OCI-LY1 (cell line): ENCODE data around the gene KCNK1.

Experiments
- H2AFZ ChIP-seq: fragments of 200-600 bp; sonication (generic), shearing (Covaris generic); 2 replicates; pipeline ENCODE4 v1.6.0; 2014; ENCODE audit warnings: antibody characterized with exemption, mild to moderate bottlenecking, low read length
- H3F3A ChIP-seq: fragments of 200-600 bp; sonication (generic), shearing (Covaris generic); 2 replicates; pipeline ENCODE4 v1.6.0; 2014; ENCODE audit warnings: mild to moderate bottlenecking, antibody characterized with exemption, low read length, moderate library complexity; ENCODE audit not compliant: insufficient read depth
- H3K27ac ChIP-seq: fragments of 200-600 bp; sonication (generic); 2 replicates; pipeline ENCODE4 v1.5.1; 2014; ENCODE audit warnings: low read length, mixed run types, mild to moderate bottlenecking, low read depth; ENCODE audit not compliant: poor library complexity, severe bottlenecking
- H3K27me3 ChIP-seq: fragments of 200-600 bp; sonication (generic); 2 replicates; pipeline ENCODE4 v1.6.0; 2014; ENCODE audit warnings: antibody characterized with exemption, mild to moderate bottlenecking, low read length, moderate library complexity; ENCODE audit not compliant: insufficient read depth
- H3K36me3 ChIP-seq: fragments of 200-600 bp; sonication (generic); 2 replicates; pipeline ENCODE4 v1.6.1; 2014; ENCODE audit warnings: mild to moderate bottlenecking, antibody characterized with exemption, low read length, moderate library complexity, mixed read lengths; ENCODE audit not compliant: insufficient read depth
- H3K4me1 ChIP-seq: fragments of 200-600 bp; sonication (generic); 2 replicates; pipeline ENCODE4 v1.5.1; 2014; ENCODE audit warnings: mild to moderate bottlenecking, low read length, moderate library complexity; ENCODE audit not compliant: insufficient read depth, severe bottlenecking
- H3K4me2 ChIP-seq: fragments of 200-600 bp; sonication (generic), shearing (Covaris generic); 2 replicates; pipeline ENCODE4 v1.6.1; 2014; ENCODE audit warnings: low read length
- H3K4me3 ChIP-seq: fragments of 200-600 bp; sonication (generic); 2 replicates; pipeline ENCODE4 v1.5.1; 2014; ENCODE audit warnings: low read length, low read depth, mild to moderate bottlenecking, mixed read lengths; ENCODE audit not compliant: poor library complexity, severe bottlenecking
- H3K79me2 ChIP-seq: fragments of 200-600 bp; shearing (Covaris generic); 2 replicates; pipeline ENCODE4 v1.6.1; 2016; ENCODE audit warnings: mixed run types, low read length, mixed read lengths; ENCODE audit not compliant: insufficient read depth
- H3K9ac ChIP-seq: fragments of 200-600 bp; sonication (generic), shearing (Covaris generic); 2 replicates; pipeline ENCODE4 v1.6.1; 2014; ENCODE audit warnings: mild to moderate bottlenecking, low read length, mixed read lengths
- H3K9me2 ChIP-seq: fragments of 200-600 bp; sonication (generic), shearing (Covaris generic); 2 replicates; pipeline ENCODE4 v1.6.1; 2014; ENCODE audit warnings: low read depth, mild to moderate bottlenecking, low read length, mixed read lengths
- H3K9me3 ChIP-seq: fragments of 200-600 bp; shearing (Covaris generic); 2 replicates; pipeline ENCODE4 v1.6.1; 2014; ENCODE audit warnings: low read length, mixed read lengths
- H4K20me1 ChIP-seq: fragments of 200-600 bp; sonication (generic), shearing (Covaris generic); 2 replicates; pipeline ENCODE4 v1.6.0; 2016; ENCODE audit warnings: mild to moderate bottlenecking, low read length; ENCODE audit not compliant: insufficient read depth
- CTCF ChIP-seq: fragments of 200-600 bp; sonication (generic), shearing (Covaris generic); IDR thresholded peaks from 2 replicates; pipeline ENCODE4 v1.5.1; 2017; ENCODE audit warnings: mild to moderate bottlenecking, antibody characterized with exemption, low read length, moderate library complexity, mixed read lengths
- EZH2 ChIP-seq: fragments of 200-600 bp; sonication (generic), shearing (Covaris generic); IDR thresholded peaks from 2 replicates; pipeline ENCODE4 v1.8.0; 2017; ENCODE audit warnings: borderline replicate concordance, mixed run types, mild to moderate bottlenecking, antibody characterized with exemption, low read length, moderate library complexity, mixed read lengths

KCNK1 gene

GRCh38 chr1:233707153-233707879 is 93.4 kb downstream of the KCNK1 start:
- H3K4me2 ChIP-seq, result no peak overlapping the region
- no peaks in the 10 kb centered on the region for H4K20me1 ChIP-seq
- H3F3A ChIP-seq, result no peaks in the 10 kb centered on the region
- no peaks in the 10 kb centered on the region for H3K27me3 ChIP-seq
- H3K9me3 ChIP-seq, result no peaks in the 10 kb centered on the region
- H3K4me1 ChIP-seq, result no peaks in the 10 kb centered on the region
- no peaks in the 10 kb centered on the region for H3K9me2 ChIP-seq
- no peak overlapping the region for H2AFZ ChIP-seq
- no peaks in the 10 kb centered on the region for H3K79me2 ChIP-seq
- no peak overlapping the region for H3K9ac ChIP-seq
- no peaks in the 10 kb centered on the region for H3K36me3 ChIP-seq
- H3K27ac ChIP-seq, result no peak overlapping the region
- H3K4me3 ChIP-seq, result no peak overlapping the region
- TF ChIP-seq EZH2 (no peak), CTCF (no peak)

DNA sequence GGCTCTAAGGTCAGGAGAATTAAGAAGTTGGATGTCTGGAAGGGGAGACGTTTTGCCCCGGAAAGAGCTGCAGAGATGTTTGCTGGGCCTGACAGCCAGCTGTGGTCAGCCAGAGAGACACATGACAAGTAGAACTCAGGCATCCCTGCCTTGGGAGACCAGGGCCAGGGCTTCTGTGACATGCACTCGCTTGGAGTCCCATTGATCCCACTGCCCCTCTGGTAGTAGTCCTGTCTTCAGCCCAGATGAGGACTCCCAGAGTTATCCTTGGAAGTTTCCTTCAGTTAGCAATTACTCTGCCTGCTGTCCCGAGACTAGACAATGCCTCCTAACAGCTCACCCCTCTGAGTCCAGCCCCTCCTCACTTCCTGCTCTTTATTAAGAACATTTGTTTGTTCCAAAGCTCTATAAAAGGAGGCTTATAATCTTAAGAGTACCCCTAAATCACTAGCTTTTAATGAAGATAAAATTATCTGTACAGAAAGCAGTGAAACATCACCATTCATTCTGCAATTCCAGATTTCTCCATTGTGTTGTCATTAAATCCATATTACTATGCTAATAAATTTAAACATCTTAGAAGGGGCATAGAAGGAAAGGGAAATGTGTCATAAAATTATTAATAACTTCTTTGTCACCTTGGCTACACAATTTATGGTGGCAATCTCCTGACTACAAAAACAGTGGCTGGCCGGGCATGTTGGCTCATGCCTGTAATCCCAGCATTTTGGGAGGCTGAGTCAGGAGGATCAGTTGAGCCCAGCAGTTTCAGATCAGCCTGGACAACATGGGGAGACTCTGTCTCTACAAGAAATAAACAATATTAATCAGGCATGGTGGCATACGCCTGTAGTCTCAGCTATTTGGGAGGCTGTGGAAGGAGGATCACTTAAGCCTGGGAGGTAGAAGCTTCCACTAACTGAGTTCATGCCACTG is 94.2 kb downstream of the KCNK1 start:
- no peaks in the 10 kb centered on the region for H3K9me3 ChIP-seq
- no peaks in the 10 kb centered on the region for H3K79me2 ChIP-seq
- no peaks in the 10 kb centered on the region for H3F3A ChIP-seq
- no peak overlapping the region for H2AFZ ChIP-seq
- TF ChIP-seq CTCF (no peak), EZH2 (no peak)
- no peaks in the 10 kb centered on the region for H3K27me3 ChIP-seq
- no peaks in the 10 kb centered on the region for H3K4me1 ChIP-seq
- H3K4me3 ChIP-seq, result no peak overlapping the region
- no peaks in the 10 kb centered on the region for H4K20me1 ChIP-seq
- H3K36me3 ChIP-seq, result no peaks in the 10 kb centered on the region
- H3K9me2 ChIP-seq, result no peaks in the 10 kb centered on the region
- H3K9ac ChIP-seq, result no peak overlapping the region
- no peak overlapping the region for H3K27ac ChIP-seq
- no peak overlapping the region for H3K4me2 ChIP-seq

DNA sequence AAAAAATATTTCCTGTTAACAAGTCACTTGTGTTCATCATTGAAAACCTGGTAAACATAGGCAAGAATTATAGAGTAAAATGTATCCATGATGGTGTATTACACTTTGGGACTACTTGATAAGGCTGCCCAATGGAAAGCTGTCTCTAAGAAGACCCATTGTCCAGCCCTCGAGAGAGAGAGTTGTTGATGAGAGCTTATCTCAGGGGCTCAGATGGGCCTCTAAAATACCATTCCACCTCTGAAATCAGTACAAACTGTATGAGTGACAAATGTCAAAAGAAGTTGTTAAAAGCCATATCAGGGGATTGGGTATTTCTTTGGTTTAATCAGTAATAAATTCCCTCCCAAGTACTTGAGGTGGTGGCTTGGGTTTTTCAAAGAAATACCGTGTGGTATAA is 96.1 kb downstream of the KCNK1 start:
- TF ChIP-seq EZH2 (no peak), CTCF (no peak)
- no peaks in the 10 kb centered on the region for H3K9me3 ChIP-seq
- no peaks in the 10 kb centered on the region for H3F3A ChIP-seq
- no peak overlapping the region for H2AFZ ChIP-seq
- H3K27ac ChIP-seq, result no peak overlapping the region
- H3K79me2 ChIP-seq, result no peaks in the 10 kb centered on the region
- no peaks in the 10 kb centered on the region for H3K9me2 ChIP-seq
- H4K20me1 ChIP-seq, result no peaks in the 10 kb centered on the region
- H3K36me3 ChIP-seq, result no peaks in the 10 kb centered on the region
- no peak overlapping the region for H3K4me3 ChIP-seq
- no peak overlapping the region for H3K4me2 ChIP-seq
- no peak overlapping the region for H3K9ac ChIP-seq
- no peaks in the 10 kb centered on the region for H3K27me3 ChIP-seq
- no peaks in the 10 kb centered on the region for H3K4me1 ChIP-seq
